ENCODE measurements around the gene LRIG1. TPM values are rescaled to one million over a fixed set of nuclear protein-coding genes. Genes with fewer than 3 reads are reported as not detected.
A peak's percentile ranks its signal among the peaks of the same experiment; 100 is the strongest.

Gene LRIG1
- total RNA-seq, 1 donor from 2014 or later: 30.2 TPM

GRCh38 chr3:66472313-66473134, 28.3 kb downstream of the LRIG1 start:
- H3K9me3 Mint-ChIP-seq (ENCODE audit: unreplicated experiment): peaks cover 3% of the 10 kb centered on the region
- H3K4me1 Mint-ChIP-seq (ENCODE audit: low read depth, unreplicated experiment): peaks cover 20% of the 10 kb centered on the region
- no peaks in the 10 kb centered on the region for H3K36me3 Mint-ChIP-seq (ENCODE audit: unreplicated experiment)
- no peak for DNase-seq
- TF ChIP-seq CTCF (IDR thresholded peaks at IDR 0.05; ENCODE audit: partially characterized antibody, unreplicated experiment): no peak
- peak overlapping the region; percentile 17 for H3K27ac Mint-ChIP-seq (ENCODE audit: unreplicated experiment)
- H3K27me3 Mint-ChIP-seq (ENCODE audit: unreplicated experiment): peaks cover 2% of the 10 kb centered on the region
- H3K4me3 Mint-ChIP-seq (ENCODE audit: unreplicated experiment): no peak overlapping the region

GRCh38 chr3:66470956-66471686, 29.7 kb downstream of the LRIG1 start:
- H3K27me3 Mint-ChIP-seq (ENCODE audit: unreplicated experiment): peaks cover 2% of the 10 kb centered on the region
- H3K27ac Mint-ChIP-seq (ENCODE audit: unreplicated experiment): no peak overlapping the region
- peaks cover 3% of the 10 kb centered on the region for H3K9me3 Mint-ChIP-seq (ENCODE audit: unreplicated experiment)
- DNase-seq: no peak
- peaks cover 29% of the 10 kb centered on the region for H3K4me1 Mint-ChIP-seq (ENCODE audit: low read depth, unreplicated experiment)
- TF ChIP-seq CTCF (IDR thresholded peaks at IDR 0.05; ENCODE audit: partially characterized antibody, unreplicated experiment): no peak
- no peak overlapping the region for H3K4me3 Mint-ChIP-seq (ENCODE audit: unreplicated experiment)
- no peaks in the 10 kb centered on the region for H3K36me3 Mint-ChIP-seq (ENCODE audit: unreplicated experiment)

GRCh38 chr3:66470285-66470684, 30.5 kb downstream of the LRIG1 start:
- Mint-ChIP-seq H3K4me1 (ENCODE audit: low read depth, unreplicated experiment) (peaks cover 29% of the 10 kb centered on the region), H3K27me3 (ENCODE audit: unreplicated experiment) (peaks cover 4% of the 10 kb centered on the region), H3K4me3 (ENCODE audit: unreplicated experiment) (no peak overlapping the region), H3K9me3 (ENCODE audit: unreplicated experiment) (peaks cover 4% of the 10 kb centered on the region), H3K27ac (ENCODE audit: unreplicated experiment) (no peak overlapping the region), H3K36me3 (ENCODE audit: unreplicated experiment) (no peaks in the 10 kb centered on the region)
- DNase-seq: no peak
- no peak for TF ChIP-seq CTCF (IDR thresholded peaks at IDR 0.05; ENCODE audit: partially characterized antibody, unreplicated experiment)

- TF ChIP-seq CTCF (IDR thresholded peaks at IDR 0.05; ENCODE audit: partially characterized antibody, unreplicated experiment): no peak
- peaks cover 33% of the 10 kb centered on the region for H3K4me1 Mint-ChIP-seq (ENCODE audit: low read depth, unreplicated experiment)
- H3K9me3 Mint-ChIP-seq (ENCODE audit: unreplicated experiment): peaks cover 4% of the 10 kb centered on the region
- peaks cover 4% of the 10 kb centered on the region for H3K27me3 Mint-ChIP-seq (ENCODE audit: unreplicated experiment)
- H3K4me3 Mint-ChIP-seq (ENCODE audit: unreplicated experiment): no peak overlapping the region
- H3K36me3 Mint-ChIP-seq (ENCODE audit: unreplicated experiment): no peaks in the 10 kb centered on the region
- no peak for DNase-seq
- no peak overlapping the region for H3K27ac Mint-ChIP-seq (ENCODE audit: unreplicated experiment)
These were observed 31.6 kb downstream of the LRIG1 start for GRCh38 chr3:66469220-66469640.
